HG03045 (cell line): ENCODE data around the gene CRYGS.
"Not testable (repeated sequence)": the region's sequence is repeated elsewhere in the genome, so short reads cannot be mapped to it uniquely, and the experiment has no call there.

Source experiments
- ATAC-seq: cut with Tn5 transposase; IDR thresholded peaks from one replicate; pipeline ENCODE4 v1.9.1; 2021; ENCODE audit warnings: mild to moderate bottlenecking, moderate library complexity; ENCODE audit not compliant: unreplicated experiment

The CRYGS gene

DNA sequence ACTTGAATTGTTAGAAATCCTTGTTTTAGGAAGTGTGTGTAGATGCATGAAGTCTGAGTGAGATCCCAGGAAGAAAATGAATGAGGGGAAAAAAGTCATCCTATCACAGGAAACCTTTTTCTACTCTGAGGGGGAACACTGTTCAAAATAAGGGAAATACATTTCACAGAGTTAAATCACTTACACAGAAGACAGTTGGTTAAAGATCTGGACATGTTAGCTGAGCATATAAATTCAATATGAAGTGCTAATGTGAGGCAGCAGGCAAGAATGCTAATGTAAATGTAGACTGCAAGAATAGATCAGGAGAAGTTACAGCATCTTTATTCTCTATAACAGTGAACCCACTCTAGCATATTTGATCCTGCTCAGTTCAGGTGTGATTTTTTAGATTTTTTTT, 20.4 kb upstream of the CRYGS start:
- no peak for ATAC-seq

DNA sequence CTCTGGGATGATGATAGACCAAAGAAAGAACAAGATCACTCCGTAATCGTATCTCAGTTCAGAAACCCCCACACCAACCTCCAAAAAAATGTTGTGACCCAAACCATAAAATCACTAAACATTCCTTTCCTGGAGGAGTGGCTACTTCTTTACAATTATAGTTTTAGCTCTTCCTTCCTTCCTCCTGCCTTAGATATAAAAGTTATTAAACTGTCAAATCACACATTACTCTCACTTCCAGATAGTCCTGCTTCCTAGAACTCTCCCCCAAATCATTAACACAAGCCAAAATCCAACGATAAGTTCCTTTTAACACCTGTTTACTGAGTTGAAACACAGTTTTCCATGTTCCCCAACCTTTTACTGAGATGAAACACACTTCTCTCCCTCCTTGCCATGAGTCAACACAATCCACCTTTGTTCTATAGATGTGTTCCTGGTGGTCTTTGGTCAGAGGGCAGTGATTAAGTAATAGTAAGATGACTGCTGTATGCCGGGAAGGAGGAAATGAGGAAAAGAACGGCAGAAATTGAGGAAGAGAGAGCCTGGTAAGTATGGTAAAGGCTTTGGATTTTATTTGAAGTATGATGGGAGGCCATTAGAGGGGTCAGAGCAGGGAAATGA, 8.3 kb upstream of the CRYGS start:
- ATAC-seq: no peak

DNA sequence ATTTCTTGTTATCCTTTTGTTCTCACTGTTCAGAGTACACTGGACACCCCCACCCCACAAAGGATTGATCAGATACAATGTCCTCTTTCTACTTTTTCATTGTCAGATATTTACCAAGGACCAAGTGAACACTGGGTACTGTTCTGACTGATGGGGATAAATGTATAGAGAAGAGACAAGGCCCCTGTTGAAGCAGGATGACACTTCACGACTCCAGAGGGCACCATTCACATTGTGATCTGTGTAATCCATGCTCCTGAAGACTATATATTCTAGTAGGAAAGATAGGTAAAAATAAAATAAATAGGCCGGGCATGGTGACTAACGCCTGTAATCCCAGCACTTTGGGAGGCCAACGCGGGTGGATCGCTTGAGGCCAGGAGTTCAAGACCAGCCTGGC, 7.2 kb upstream of the CRYGS start:
- no peak for ATAC-seq

DNA sequence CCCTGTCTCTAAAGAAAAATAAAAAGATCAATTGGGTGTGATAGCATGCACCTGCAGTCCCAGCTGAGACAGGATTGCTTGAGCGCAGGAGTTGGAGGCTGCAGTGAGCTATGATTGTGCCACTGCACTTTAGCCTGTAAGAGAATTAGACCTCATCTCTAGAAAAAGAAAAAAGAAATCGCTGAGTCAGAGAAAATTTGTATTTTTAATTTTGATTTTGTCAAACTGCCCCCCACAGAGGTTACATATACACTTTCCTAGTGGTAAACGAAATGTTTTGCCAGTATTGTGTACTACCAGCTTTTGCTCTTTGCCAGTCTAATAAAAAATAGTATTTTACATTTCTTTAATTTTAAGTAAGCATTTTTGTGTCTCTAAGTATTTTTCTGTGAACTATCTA, 5.3 kb upstream of the CRYGS start:
- no peak for ATAC-seq

DNA sequence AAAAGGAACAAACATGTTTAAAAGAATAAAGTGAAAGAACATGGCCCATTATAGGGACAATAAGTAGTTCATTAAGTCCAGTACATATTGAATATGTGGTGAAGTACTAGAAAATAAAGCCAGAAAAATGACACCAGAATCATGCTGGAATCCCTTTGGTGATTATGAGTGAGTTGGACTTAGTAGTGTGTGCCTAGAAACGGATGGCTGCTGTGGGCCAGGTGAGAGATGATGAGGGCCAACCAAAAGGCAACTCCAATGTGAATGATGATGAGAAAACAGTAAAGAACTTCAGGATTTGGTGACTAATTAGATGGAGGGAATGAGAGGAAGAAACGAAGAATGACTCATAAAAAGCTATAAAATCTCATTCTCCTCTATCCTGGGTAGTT, 3.3 kb downstream of the CRYGS start:
- no peak for ATAC-seq

DNA sequence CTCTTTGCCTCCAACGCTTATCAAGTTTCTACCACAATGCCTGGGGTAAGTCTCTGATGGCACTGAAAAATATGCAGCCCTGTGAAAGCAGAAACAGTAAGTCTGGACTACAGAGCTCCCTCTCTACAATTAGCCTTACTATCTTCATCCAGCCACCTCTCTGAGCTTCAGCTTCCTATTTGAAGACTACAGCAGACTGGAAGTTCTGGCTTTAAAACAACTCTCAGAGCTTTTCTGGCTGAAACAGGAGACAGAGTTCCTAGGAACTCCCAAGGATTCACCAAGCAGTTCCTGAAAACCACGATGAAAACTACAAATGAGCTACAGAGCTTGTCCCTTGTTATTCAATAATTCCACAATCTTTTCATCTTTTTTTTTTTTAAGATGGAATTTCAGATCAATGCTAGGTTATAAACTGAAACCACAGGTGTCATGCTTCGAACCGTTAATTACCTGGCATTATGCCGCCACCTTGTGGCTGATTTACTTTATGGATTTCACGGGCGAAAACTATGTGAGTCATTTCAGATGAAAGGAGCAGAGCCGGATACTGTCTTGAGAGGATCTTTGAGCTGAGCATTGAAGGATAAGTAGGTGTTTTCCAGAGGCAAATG, 3.9 kb downstream of the CRYGS start:
- peak; percentile 65 for ATAC-seq

DNA sequence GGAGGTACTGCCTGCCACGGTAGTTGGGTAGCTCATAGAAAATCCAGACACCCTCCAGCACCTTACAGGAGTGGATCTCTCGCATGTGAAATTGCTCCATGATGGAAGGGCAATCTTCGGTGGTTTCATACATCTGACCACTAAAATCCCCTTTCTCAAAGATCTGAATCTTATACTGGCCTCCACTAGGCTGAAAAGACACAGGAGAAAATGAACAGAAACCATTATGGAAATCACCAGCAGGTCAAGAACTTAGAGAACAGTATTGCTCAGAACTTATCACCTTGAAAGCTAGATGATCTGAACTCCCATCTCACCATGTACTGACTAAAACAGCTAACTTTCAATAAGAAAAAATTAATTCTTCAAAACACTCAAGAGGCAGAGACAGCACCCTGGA, 5.4 kb downstream of the CRYGS start:
- ATAC-seq: peak; percentile 36

DNA sequence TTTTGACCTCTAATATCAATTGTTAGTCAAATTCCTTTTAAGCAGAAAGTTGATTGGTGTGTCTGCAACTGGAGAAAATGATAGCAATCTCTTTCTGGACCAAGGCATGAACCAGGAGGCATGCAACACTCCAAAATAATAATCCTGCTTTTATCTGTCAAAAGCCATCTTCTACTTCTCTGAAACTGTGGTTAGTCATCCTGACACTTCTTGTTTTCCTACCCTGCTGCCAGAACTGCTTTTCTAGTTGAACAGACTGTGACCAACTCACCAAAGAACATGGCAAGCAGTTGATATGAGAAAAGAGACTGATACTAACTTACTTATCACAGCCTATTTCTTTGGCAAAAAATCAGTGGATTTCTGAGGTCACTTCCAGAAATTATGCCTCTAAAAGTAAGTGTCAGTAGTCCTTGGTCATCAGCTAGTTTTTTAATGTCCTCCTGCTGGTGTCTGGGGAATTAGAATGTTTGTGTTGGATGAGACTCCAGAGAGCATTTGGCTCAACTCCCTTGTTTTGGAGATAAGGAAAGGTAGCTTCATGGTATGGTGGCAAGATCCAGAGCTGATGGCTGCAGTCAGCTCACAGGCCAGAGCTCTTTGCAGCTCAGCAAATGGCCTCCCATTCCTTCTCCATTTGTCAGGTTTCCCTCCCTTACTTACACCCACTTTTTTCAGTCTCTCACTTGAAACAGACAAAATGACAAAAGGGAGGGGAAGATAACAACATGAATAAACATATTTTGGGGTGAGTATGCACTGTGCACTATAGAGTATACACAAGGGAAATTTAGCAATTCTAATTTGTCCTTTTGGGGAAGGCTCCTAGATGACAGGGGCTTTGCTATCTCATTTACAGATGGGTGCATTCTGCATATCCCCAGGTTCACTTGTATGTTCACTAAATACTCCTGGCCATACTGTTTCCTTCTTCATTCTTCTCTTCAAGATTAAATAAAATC, 7.0 kb downstream of the CRYGS start:
- ATAC-seq: no peak

DNA sequence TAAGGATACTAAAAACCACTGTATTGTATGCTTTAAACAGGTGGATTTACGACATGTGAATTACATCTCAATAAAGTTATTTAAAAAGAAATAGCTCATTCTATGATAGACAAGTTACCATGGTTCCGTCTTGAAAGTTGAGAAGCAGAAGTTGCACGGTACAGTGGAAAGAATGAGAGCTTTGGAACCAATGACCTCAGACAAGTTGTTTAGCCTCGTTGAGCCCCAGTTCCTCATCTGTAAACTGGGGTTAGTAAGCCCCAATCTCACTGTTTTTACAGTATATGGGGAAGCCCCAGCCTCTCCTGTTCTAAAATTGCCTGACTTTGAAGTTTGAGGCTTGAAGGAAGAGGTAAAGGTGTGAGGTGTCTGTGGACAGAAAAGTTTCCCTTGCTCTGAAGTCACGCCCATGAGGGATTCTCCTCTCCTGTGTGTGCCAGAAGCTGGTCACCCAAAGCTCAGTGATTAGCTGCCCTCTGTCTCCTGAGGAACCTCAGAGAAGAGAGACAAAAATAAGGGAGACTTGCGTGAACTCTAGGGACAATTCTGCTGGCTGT, 10.0 kb downstream of the CRYGS start:
- peak; percentile 79 for ATAC-seq

DNA sequence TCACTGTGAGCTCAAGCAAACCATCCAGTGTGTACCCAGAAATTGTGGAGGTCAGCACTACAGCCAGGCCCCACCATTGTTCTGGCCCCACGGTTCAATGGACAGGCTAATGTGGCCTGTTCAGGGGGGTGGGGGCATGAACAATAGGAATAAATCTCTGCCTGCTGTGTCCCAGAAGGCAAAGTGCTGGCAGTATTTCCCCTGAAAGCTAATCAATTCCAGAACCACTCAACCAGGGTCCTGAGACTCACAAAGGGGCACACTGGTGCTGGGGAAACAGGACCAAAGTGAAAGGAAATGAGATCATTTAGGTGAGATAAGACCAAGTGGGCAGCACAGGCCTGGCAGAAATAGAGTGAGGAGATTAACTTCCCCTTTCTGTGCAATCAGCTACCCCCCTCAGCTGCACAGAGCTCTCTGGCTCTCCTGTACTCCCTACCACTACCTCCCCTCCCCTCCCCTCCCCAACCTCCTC, 11.5 kb downstream of the CRYGS start:
- no peak for ATAC-seq

DNA sequence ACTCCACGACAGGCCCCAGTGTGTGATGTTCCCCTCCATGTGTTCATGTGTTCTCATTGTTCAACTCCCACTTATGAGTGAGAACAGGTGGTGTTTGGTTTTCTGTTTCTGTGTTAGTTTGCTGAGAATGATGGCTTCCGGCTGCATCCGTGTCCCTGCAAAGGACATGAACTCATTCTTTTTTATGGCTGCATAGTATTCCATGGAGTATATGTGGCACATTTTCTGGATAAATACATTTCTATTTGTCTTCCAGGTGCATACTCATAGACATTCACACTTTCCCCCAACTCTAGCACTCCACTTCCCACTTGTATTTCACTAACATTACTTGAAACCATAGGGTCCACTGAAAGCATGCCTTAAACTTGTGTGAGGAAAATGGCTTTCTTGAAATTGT, 12.5 kb downstream of the CRYGS start:
- not testable (repeated sequence) for ATAC-seq

DNA sequence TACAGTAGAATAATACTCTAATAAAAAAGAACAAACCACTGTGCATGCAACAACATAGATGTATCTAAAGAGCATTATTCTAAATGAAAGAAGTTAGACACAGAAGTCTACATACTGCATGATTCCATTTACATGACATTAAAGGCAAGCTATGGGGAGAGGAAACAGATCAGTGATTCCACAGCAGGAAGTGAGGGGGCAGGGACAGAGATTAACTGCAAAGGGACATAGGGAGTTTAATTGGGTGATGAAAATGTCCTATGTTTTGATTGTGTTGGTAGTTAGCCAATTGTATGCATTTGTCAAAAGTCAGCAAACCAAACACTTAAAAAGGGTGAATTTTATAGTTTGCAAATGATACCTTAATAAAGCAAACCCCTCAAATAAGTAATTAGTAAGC, 13.8 kb downstream of the CRYGS start:
- ATAC-seq: no peak

DNA sequence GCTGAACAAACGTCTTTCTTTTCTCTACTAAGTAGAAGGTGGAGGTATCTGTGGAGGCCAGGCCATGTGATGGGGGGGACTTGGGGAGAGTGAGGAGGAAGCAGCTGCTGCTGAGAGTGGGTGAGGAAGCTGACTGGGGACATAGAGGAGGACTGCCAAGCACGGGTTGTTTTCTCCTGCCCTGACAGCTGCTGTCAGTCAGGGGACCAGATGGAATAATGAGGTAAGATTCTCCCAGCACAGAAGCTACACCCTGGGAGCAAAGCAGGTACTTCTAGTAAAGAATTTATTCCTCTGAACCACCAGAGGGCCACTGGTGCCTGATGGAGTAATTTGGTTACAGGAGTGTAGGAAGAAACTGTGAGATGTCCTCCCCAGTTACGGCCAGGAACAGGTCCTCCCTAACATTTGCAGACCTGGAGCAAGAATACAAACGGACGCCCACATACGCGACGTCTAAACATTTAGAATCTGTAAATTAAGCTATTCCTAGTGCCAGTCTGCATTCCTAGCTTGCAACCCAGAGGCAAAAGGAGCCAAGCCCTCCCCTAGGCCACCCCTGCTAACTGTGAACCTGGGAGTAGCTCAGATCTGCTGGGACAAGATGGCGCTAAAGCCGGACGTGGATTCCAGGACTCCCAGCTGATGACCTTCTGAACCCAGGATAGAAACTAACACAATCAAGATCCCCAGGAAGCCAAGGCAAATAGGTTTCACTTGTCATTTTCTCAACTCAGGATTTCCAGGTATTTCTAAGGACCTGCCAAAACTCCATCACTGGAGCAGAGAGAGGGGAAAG, 14.8 kb downstream of the CRYGS start:
- no peak for ATAC-seq

DNA sequence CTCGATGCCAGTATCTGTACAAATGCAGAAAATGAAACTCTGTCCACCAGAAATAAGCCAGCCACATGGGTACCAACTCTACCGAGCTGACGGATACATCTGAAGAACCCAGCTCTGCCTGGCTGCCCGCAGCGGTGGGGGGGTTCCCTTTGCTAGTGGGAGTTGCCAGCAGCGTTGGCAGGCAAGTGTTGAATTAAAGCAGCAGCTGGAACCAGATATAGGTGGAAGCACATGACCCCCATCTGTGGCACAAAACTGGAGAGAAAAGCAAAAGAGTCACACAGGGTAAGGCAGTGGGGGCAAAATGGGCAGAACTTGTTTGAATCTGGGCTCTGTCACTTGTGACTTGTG, 17.9 kb downstream of the CRYGS start:
- ATAC-seq: peak; percentile 33

DNA sequence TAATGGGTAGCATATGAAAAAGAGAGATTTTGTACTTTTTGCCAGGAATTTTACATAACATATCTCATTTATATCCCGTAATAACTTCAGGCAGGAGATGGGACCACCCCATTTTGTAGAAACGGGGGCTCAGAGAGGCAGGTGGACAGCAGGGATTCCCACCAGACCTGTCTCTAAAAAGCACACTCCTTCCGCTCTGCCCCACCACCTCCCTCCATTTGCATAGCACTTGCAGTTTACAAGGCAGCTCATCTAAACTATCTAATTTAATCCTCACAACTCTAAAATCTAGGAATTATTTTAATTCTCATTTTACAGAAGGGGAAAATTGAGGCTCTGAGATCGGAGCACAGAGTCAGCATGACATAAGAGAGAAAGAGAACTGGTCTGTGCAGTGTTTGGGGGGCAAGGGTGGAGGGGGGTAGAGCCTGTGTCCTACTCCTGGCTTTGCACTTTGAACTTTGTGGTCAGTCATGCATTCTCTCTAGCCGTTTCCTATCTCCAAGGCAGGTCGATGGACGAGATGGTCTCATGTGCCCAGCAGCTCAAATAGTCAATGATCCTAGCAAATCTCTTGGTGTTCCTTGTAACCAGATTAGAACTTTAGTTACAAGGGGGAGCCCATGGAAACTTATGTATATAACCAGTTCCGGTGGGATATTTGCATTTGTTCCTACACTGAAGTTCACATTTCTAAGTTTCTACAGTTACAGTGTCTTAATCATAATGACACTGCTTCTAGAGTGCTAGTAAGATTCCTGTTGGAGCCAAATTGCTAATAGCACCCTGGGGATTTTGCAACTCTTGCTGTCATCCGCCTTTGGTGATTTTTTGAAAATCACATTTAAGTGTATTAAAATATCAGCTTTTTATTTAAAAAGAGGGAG, 18.6 kb downstream of the CRYGS start:
- ATAC-seq: no peak

DNA sequence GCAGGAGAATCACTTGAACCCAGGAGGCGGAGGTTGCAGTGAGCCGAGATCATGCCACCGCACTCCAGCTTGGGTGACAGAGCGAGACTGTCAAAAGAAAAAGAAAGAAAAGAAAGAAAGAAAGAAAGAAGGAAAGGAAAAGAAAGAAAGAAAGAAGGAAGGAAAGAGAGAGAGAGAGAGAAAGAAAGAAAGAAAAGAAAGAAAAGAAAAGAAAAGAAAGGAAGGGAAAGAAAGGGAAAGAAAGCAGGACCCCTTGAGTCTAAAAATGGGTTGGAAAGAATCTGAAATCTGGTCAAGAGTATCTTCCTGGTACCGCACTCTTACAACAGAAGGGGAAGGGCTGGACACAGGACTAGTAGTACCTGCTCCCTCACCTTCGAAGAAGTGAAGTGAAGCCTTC, 19.6 kb downstream of the CRYGS start:
- ATAC-seq: no peak

DNA sequence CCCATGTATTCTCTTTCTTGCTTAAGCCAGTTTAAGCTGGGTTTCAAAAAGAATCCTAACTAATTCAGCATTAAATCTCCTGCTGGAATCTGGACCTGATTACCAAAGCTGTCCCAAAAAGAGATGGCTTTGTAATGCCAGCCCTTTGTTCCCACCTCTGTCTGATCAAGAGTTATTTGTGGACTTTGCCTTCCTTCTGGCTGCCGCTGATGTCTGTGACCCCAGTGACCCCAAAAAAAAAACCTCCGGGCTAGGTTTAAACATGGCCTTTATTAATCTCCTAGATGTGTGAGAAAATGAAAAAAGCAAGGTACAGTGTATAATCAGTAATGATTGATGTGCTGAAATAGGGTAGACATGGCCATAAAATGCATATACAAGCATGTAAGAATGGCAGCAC, 20.7 kb downstream of the CRYGS start:
- no peak for ATAC-seq

DNA sequence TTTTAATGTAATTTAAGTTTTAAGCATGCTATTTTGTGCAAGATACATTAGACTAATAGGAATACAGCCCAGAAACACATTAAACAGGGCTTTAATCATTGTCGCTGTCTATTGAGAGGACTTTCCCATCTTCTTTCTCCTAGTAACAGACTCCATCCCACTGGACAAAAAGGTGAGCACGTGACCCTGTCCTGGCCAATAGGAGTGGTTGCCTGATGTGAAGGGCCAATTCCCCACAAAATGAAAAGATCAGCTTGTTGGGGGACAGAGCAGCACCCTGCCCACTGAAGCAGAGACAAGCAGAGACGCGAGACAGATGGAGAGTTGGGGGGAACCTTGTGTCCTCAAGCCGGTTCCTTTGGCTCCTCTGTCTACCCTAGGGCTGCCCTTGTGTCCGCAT, 21.2 kb downstream of the CRYGS start:
- no peak for ATAC-seq

DNA sequence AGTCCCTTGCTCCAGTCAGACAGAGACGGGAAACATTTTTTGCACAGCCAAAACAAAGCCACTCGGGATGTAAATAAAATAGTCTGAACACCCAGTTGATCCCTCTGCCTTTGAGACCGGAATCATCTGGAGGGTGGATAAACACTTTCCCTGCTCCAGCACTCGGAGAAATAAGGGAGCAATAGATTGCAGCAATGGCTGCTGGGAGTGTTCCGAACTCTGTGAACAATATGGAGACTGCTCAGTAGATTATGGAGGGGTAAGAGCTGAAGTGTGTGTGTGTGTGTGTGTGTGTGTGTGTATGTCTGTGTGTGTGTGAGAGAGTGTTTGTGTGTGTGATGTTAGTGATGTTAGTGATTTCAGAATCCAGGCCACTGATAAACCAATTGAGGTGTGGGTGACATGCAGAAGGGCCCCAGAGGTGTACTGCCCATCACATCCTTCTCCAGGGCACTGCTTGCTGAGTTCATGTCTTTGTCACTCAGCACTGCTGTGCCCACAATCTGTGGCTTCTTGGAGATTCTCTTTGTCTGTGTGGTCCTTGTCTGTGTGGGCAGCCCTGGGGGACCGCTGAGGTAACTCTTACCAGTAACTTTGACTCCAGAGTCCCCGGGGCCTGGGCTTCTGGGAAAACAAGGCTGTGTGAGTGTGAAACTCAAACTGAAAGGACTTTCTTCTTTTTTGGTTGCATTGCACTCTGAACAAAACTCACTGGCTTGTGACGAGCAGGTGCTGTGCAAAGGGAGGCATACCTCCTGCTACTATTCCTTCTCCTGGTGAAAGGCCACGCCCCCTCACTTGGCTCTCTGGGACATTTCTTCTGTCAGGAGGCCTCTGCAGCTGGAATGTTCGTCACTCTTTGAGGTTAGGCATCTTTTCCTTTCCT, 23.0 kb downstream of the CRYGS start:
- peak; percentile 61 for ATAC-seq
